HCT116 (cell line): ENCODE measurements around the gene AMBP.

Experiments used
- EZH2 ChIP-seq: fragments of 200-600 bp; sonication (generic); IDR thresholded peaks from 2 replicates; pipeline ENCODE4 v1.6.1; 2017; ENCODE audit warnings: antibody characterized with exemption, mixed run types
- POLR2A ChIP-seq: IDR thresholded peaks from 2 replicates; pipeline ENCODE4 v1.7.0; 2011; ENCODE audit warnings: borderline replicate concordance; ENCODE audit not compliant: insufficient read depth, insufficient read length; ENCODE audit errors: extremely low read depth
- TF ChIP-seq, protein P1 (sequence below), 3 experiments: fragments of 200-600 bp in 1 of 3; sonication (generic) in 1 of 3; IDR thresholded peaks in 2 of 3; conservative IDR thresholded peaks in 1 of 3; 2 replicates each; pipeline ENCODE4 v1.5.1; 2012 to 2017; ENCODE audit warnings: low read depth in 2 of 3, low read length in 2 of 3, antibody characterized with exemption in 1 of 3, borderline replicate concordance in 1 of 3, control low read depth in 1 of 3, mild to moderate bottlenecking in 1 of 3, mixed read lengths in 1 of 3, mixed run types in 1 of 3, moderate library complexity in 1 of 3; ENCODE audit not compliant: insufficient read depth in 1 of 3
- TF ChIP-seq, protein P2 (sequence below): IDR thresholded peaks from 2 replicates; pipeline ENCODE4 v1.6.1; 2012; ENCODE audit warnings: low read depth

DNA sequence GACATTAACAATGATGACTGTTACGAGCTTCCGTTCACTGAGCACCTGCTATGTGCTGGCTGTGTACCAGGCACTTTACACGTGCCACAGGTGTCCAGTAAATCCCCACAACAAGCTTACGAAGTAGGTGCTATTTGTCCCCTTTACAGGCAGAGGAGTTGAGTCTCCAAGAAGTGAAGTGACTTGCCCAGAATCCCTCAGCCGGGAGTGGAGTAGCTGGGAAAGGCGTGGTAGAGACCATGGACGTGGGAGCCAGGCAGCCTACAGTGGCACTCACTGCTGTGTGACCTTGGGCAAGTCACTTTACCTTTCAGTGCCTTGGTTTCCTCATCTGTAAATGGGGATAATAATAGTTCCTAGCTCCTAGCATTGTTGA is 669 bp upstream of the AMBP start:
- TF ChIP-seq POLR2A (no peak), EZH2 (no peak)
- TF ChIP-seq, protein P1, sequence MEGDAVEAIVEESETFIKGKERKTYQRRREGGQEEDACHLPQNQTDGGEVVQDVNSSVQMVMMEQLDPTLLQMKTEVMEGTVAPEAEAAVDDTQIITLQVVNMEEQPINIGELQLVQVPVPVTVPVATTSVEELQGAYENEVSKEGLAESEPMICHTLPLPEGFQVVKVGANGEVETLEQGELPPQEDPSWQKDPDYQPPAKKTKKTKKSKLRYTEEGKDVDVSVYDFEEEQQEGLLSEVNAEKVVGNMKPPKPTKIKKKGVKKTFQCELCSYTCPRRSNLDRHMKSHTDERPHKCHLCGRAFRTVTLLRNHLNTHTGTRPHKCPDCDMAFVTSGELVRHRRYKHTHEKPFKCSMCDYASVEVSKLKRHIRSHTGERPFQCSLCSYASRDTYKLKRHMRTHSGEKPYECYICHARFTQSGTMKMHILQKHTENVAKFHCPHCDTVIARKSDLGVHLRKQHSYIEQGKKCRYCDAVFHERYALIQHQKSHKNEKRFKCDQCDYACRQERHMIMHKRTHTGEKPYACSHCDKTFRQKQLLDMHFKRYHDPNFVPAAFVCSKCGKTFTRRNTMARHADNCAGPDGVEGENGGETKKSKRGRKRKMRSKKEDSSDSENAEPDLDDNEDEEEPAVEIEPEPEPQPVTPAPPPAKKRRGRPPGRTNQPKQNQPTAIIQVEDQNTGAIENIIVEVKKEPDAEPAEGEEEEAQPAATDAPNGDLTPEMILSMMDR (IDR thresholded peaks at IDR 0.05 in 2 of 3, conservative IDR thresholded peaks at IDR 0.05 in 1 of 3; ENCODE audit: borderline replicate concordance in 1 of 3, insufficient read depth in 1 of 3, low read depth in 2 of 3, low read length in 2 of 3): no peak
- TF ChIP-seq, protein P2, sequence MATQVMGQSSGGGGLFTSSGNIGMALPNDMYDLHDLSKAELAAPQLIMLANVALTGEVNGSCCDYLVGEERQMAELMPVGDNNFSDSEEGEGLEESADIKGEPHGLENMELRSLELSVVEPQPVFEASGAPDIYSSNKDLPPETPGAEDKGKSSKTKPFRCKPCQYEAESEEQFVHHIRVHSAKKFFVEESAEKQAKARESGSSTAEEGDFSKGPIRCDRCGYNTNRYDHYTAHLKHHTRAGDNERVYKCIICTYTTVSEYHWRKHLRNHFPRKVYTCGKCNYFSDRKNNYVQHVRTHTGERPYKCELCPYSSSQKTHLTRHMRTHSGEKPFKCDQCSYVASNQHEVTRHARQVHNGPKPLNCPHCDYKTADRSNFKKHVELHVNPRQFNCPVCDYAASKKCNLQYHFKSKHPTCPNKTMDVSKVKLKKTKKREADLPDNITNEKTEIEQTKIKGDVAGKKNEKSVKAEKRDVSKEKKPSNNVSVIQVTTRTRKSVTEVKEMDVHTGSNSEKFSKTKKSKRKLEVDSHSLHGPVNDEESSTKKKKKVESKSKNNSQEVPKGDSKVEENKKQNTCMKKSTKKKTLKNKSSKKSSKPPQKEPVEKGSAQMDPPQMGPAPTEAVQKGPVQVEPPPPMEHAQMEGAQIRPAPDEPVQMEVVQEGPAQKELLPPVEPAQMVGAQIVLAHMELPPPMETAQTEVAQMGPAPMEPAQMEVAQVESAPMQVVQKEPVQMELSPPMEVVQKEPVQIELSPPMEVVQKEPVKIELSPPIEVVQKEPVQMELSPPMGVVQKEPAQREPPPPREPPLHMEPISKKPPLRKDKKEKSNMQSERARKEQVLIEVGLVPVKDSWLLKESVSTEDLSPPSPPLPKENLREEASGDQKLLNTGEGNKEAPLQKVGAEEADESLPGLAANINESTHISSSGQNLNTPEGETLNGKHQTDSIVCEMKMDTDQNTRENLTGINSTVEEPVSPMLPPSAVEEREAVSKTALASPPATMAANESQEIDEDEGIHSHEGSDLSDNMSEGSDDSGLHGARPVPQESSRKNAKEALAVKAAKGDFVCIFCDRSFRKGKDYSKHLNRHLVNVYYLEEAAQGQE: no peak
